ENCODE results near the gene TLX1. TPM values are rescaled to one million over a fixed set of nuclear protein-coding genes. Genes with fewer than 3 reads are reported as not detected.

The TLX1 gene
- total and polyA plus RNA-seq, 9 of the 15 experiments (the other 6 are each of a cell fraction or from before 2014, with no cell fraction given), result 0.03 to 3.3 (median 0.19) TPM; not detected in 1

- WGBS (ENCODE audit: insufficient coverage, low coverage, missing lambda C conversion rate), result 0% methylated on average over 2 of the region's 2 CpGs
- Histone ChIP-seq H3K27me3 (ENCODE audit: control insufficient read depth in 2 of 2, insufficient read depth in 2 of 2, low read length in 2 of 2) (peaks cover 13 to 62% of the 10 kb centered on the region in 2 experiments), H3K79me2 (ENCODE audit: control insufficient read depth, insufficient read depth, low read length) (no peaks in the 10 kb centered on the region), H3K27ac (ENCODE audit: extremely low read depth, low read depth, low read length) (no peak overlapping the region), H3K4me1 (replicated peaks in 1 of 2; ENCODE audit: control insufficient read depth in 2 of 2, insufficient read depth in 2 of 2, low read length in 2 of 2) (peaks cover 0 to 41% of the 10 kb centered on the region in 2 experiments; a peak in 2 of 5 replicates), H2AFZ (ENCODE audit: low read depth, low read length) (no peak overlapping the region), H3K9me1 (ENCODE audit: control insufficient read depth, insufficient read depth, low read length) (no peaks in the 10 kb centered on the region), H3K9me3 (replicated peaks; ENCODE audit: control insufficient read depth, insufficient read depth, low read depth, low read length) (no peaks in the 10 kb centered on the region), H3K4me2 (ENCODE audit: insufficient read depth, low read length) (no peak overlapping the region), H3K9ac (ENCODE audit: insufficient read depth in 1 of 2, low read depth in 2 of 2, low read length in 2 of 2) (no peak overlapping the region), H3K36me3 (ENCODE audit: control insufficient read depth, insufficient read depth, low read length) (no peaks in the 10 kb centered on the region), H3K4me3 (no peak overlapping the region), H4K20me1 (replicated peaks; ENCODE audit: control insufficient read depth, insufficient read depth, low read length) (no peaks in the 10 kb centered on the region; the same call in 1 of the 2 replicates)
- no TSS peak for BruUV-seq (replicated peaks)
- intact Hi-C loops (cut with micrococcal nuclease) (no loop called here), in situ Hi-C loops (cut with MboI) (no loop called here)
- ATAC-seq (no peak), DNase-seq (ENCODE audit: extremely low read depth in 1 of 4, low spot score in 3 of 4) (no peak), FAIRE-seq (no peak)
- CTCF ChIA-PET (ENCODE audit: low intra/inter-chr PET ratio), result no interaction called here
- POLR2A ChIA-PET, result no interaction called here
- TF ChIP-seq MITF (IDR thresholded peaks at IDR 0.05) (no peak), ZFPM2 (CRISPR knock-in tag; IDR thresholded peaks at IDR 0.05) (no peak), CXXC5 (CRISPR knock-in tag; IDR thresholded peaks at IDR 0.05) (no peak), CREB3 (tag; conservative IDR thresholded peaks at IDR 0.05; ENCODE audit: low read depth) (no peak), MAX (CRISPR knock-in tag; IDR thresholded peaks at IDR 0.05) (no peak), ATF2 (CRISPR knock-in tag; IDR thresholded peaks at IDR 0.05) (no peak)
- TF ChIP-seq, protein P1, sequence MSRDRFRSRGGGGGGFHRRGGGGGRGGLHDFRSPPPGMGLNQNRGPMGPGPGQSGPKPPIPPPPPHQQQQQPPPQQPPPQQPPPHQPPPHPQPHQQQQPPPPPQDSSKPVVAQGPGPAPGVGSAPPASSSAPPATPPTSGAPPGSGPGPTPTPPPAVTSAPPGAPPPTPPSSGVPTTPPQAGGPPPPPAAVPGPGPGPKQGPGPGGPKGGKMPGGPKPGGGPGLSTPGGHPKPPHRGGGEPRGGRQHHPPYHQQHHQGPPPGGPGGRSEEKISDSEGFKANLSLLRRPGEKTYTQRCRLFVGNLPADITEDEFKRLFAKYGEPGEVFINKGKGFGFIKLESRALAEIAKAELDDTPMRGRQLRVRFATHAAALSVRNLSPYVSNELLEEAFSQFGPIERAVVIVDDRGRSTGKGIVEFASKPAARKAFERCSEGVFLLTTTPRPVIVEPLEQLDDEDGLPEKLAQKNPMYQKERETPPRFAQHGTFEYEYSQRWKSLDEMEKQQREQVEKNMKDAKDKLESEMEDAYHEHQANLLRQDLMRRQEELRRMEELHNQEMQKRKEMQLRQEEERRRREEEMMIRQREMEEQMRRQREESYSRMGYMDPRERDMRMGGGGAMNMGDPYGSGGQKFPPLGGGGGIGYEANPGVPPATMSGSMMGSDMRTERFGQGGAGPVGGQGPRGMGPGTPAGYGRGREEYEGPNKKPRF (IDR thresholded peaks at IDR 0.05; ENCODE audit: low read depth, low read length), result no peak
- TF ChIP-seq, protein P2, sequence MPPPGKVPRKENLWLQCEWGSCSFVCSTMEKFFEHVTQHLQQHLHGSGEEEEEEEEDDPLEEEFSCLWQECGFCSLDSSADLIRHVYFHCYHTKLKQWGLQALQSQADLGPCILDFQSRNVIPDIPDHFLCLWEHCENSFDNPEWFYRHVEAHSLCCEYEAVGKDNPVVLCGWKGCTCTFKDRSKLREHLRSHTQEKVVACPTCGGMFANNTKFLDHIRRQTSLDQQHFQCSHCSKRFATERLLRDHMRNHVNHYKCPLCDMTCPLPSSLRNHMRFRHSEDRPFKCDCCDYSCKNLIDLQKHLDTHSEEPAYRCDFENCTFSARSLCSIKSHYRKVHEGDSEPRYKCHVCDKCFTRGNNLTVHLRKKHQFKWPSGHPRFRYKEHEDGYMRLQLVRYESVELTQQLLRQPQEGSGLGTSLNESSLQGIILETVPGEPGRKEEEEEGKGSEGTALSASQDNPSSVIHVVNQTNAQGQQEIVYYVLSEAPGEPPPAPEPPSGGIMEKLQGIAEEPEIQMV (tag; conservative IDR thresholded peaks at IDR 0.05; ENCODE audit: low read depth), result no peak
- TF ChIP-seq, protein P3, sequence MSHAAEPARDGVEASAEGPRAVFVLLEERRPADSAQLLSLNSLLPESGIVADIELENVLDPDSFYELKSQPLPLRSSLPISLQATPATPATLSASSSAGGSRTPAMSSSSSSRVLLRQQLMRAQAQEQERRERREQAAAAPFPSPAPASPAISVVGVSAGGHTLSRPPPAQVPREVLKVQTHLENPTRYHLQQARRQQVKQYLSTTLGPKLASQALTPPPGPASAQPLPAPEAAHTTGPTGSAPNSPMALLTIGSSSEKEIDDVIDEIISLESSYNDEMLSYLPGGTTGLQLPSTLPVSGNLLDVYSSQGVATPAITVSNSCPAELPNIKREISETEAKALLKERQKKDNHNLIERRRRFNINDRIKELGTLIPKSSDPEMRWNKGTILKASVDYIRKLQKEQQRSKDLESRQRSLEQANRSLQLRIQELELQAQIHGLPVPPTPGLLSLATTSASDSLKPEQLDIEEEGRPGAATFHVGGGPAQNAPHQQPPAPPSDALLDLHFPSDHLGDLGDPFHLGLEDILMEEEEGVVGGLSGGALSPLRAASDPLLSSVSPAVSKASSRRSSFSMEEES (CRISPR knock-in tag; IDR thresholded peaks at IDR 0.05), result no peak
Measured at GRCh38 chr10:101137271-101137670, 6.2 kb downstream of the TLX1 start.
